Astrocyte of the spinal cord (primary cell): ENCODE results near the gene ATP9B.

ENCODE experiments used
- DNase-seq: peaks from one replicate; pipeline ENCODE4 v3.0.0; 2011; ENCODE audit warnings: low read depth, low spot score
- H3K4me3 ChIP-seq: 2 replicates; pipeline ENCODE4 v1.5.1; 2011; ENCODE audit warnings: low read depth, mild to moderate bottlenecking, low read length, moderate library complexity
- in situ Hi-C: cut with HindIII; loops from 2 replicates; pipeline ENCODE4 v1.10.0; 2017; ENCODE audit warnings: low sequenced_read_pairs
- TF ChIP-seq, protein P1 (sequence below): IDR thresholded peaks from 2 replicates; pipeline ENCODE4 v1.5.1; 2012; ENCODE audit warnings: low read depth, mild to moderate bottlenecking, low read length, inconsistent platforms

ATP9B gene

DNA sequence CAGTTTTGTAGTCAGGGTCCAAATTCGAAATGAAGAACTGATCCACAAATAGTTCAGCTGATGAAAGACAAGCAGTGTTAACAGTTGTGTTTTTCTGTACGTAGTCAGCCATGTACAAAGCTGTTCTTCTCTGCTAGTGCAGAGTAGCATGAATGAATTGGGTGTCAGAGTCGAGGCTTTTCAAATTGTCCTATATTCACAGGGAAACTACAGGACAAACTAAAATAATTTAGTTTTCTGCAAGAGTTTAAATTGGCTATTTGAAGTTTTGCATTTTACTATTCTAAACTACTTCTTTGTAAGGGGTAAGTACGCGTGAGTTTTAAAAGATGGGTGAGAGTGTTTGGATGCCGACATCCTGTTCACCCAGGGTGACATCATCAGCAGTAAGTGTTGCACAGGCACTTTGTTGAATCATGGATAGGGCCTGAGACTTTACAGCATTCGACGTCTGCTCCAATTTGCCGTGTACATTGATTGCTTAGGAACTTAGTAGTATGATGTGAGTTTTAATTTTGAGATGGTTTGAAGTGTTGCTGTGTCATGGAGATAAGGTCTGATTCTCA lies 179.4 kb downstream of the ATP9B start:
- H3K4me3 ChIP-seq, result no peak overlapping the region
- in situ Hi-C loops, result no loop called here
- peak; percentile 25 for DNase-seq
- TF ChIP-seq, protein P1, sequence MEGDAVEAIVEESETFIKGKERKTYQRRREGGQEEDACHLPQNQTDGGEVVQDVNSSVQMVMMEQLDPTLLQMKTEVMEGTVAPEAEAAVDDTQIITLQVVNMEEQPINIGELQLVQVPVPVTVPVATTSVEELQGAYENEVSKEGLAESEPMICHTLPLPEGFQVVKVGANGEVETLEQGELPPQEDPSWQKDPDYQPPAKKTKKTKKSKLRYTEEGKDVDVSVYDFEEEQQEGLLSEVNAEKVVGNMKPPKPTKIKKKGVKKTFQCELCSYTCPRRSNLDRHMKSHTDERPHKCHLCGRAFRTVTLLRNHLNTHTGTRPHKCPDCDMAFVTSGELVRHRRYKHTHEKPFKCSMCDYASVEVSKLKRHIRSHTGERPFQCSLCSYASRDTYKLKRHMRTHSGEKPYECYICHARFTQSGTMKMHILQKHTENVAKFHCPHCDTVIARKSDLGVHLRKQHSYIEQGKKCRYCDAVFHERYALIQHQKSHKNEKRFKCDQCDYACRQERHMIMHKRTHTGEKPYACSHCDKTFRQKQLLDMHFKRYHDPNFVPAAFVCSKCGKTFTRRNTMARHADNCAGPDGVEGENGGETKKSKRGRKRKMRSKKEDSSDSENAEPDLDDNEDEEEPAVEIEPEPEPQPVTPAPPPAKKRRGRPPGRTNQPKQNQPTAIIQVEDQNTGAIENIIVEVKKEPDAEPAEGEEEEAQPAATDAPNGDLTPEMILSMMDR, result no peak

GRCh38 chr18:79250301-79250981 lies 181.2 kb downstream of the ATP9B start:
- TF ChIP-seq, protein P1, result no peak
- no peak overlapping the region for H3K4me3 ChIP-seq
- no peak for DNase-seq
- in situ Hi-C loops, result no loop called here

DNA sequence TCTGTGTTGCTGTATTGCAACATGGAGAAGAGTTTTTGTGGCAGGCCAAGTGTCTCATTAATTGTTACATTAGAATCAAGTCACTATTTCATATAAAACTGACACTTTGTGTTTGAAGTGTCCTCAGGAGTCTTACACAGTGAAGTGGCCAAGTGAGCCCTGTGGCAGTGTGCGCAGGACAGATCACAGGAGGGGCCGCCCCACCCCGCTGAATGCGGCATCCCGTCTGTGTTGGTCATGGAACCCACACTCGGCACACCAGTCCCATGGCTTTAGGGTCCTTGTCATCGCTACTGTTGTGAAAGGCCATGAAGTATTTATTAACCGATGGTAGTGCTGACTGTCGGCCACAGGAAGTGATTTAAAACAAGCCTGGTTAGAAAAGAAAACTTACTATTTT lies 181.8 kb downstream of the ATP9B start:
- TF ChIP-seq, protein P1, result no peak
- no peak for DNase-seq
- no peak overlapping the region for H3K4me3 ChIP-seq
- in situ Hi-C loops, result no loop called here

GRCh38 chr18:79252904-79253633 lies 183.9 kb downstream of the ATP9B start:
- no peak for DNase-seq
- no peak overlapping the region for H3K4me3 ChIP-seq
- TF ChIP-seq, protein P1, result no peak
- in situ Hi-C loops, result no loop called here

GRCh38 chr18:79257480-79257879 lies 188.3 kb downstream of the ATP9B start:
- TF ChIP-seq, protein P1, result no peak
- H3K4me3 ChIP-seq, result no peak overlapping the region
- in situ Hi-C loops, result no loop called here
- DNase-seq, result no peak

DNA sequence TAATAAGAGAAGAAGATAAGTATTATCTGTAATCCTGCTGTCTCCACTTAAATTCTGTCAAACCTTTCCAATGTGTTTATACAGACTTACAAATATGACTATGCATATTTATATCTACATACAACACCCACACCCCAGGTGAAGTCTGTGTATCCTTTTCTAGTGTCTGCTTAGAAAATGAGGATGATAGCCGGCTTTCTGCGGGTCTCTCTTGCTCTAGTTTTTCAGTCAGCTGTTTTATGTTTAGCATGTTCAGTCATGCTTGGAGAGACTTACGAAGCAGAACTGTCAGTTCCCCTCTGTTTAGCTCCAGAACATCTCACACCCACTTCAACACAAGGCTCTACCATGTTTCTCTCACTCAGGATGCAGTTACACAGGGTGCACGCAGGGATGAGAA lies 189.3 kb downstream of the ATP9B start:
- H3K4me3 ChIP-seq, result no peak overlapping the region
- in situ Hi-C loops, result no loop called here
- no peak for DNase-seq
- TF ChIP-seq, protein P1, result no peak
